Stimulated activated CD8-positive, alpha-beta memory T cell treated with anti-CD3 and anti-CD28 coated beads, Interleukin-2, amount 100 ng/mL, for 1 hour (primary cell): ENCODE measurements around the gene LDHD.
"Not testable (repeated sequence)": the region's sequence is repeated elsewhere in the genome, so short reads cannot be mapped to it uniquely, and the experiment has no call there.

Experiments used
- DNase-seq, 2 donors: peaks; one replicate each; pipeline ENCODE4 v3.0.0-alpha.2; 2020; ENCODE audit warnings: low read depth in 2 of 2

The LDHD gene

GRCh38 chr16:75099738-75100602 lies 16.6 kb downstream of the LDHD start:
- no peak for DNase-seq

GRCh38 chr16:75099075-75099667 lies 17.4 kb downstream of the LDHD start:
- no peak for DNase-seq

GRCh38 chr16:75097941-75098901 lies 18.4 kb downstream of the LDHD start:
- peak in 1 of 2 donors; percentile 28 for DNase-seq

DNA sequence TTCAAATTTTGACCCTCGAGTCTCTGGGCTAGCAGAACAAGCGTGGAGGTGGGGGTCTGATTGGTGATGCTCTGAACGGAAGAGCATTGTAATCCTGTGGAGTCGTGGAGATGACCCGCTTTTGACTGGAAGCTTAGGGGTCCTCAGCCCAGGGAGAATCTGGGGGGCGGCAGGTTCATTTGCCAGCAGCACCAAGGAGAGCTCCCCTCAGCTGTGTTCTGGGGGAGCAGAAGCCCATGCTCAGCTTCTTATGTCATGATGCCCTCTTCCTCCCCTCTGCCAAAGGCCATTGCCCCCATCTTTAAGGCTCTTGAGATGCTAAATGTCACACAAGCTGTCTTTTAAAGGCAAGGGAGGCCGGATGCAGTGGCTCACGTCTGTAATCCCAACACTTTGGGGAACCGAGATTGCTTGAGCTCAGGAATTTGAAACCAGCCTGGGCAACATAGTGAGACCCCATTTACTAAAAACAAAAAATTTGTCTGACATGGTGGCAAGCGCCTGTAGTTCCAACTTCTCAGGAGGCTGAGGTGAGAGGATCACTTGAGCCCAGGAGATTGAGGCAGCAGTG lies 19.3 kb downstream of the LDHD start:
- DNase-seq = no peak

GRCh38 chr16:75096656-75097055 lies 19.9 kb downstream of the LDHD start:
- DNase-seq = no peak

DNA sequence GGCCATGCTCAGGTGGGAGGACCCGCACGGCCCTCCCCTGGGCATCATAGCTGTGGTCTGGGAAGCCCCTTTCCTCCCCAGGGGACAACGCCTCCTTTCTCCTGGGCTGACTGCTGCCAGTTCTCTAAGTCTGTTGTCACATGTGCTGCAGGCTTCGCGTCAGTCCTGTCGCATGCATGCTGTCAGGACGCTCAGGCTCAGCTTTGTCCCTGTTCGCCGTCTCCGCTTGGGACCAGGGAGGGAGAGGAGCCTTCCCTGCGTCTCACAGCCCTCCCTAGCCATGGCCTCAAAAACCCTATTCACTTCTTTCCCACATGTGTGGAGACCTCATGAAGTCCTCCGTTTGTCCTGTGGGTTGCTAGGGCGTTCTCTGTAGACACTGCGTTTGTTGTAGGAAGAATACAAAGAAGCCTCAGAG lies 21.4 kb downstream of the LDHD start:
- DNase-seq = no peak

DNA sequence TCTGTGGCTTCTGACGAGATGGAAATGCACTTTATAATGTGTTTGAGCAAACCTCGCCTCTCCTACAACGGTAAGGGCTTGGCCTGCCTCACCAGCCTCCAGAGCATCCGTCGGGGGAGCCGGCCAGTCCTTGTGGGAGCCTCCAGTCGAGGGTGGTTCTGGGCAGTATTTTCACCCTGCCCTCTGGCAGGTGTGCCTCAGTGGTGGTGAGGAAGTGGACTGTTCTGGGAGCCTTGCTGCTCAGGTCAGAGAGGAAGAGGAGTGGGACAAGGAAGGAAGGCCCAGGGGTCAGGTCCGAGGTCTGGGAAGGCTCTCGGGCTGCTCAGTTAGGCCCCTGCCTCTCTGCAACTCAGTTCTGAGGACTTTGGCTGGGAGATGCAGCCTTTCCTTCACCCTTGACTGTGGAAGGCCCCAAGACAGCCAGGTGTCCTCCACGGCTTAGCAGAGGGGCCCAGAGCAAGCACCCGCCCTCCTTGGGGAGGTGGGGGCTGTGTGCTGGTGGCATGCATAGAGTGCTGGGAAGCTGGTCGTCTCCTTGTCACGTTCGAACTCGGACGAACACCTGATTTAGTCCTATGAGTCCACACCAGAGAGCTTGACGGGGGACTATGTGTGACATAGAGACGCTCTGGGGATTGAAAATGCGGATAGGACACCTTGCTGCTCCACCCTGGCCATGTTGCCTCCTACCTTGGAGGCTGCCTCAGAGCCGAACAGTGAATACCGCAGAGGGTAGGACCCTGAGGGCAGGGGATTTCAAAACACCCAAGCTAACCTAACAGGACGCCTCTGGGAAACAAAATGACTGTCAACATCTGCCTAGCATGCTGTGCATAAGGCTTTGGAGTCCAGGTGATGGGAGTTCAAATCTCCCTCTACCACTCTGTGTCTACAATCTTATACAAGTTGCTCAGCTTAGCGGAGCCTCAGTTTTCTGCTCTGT lies 22.7 kb downstream of the LDHD start:
- DNase-seq = no peak

GRCh38 chr16:75092777-75093176 lies 23.8 kb downstream of the LDHD start:
- DNase-seq = no peak

GRCh38 chr16:75091619-75092018 lies 25.0 kb downstream of the LDHD start:
- DNase-seq = not testable (repeated sequence)

DNA sequence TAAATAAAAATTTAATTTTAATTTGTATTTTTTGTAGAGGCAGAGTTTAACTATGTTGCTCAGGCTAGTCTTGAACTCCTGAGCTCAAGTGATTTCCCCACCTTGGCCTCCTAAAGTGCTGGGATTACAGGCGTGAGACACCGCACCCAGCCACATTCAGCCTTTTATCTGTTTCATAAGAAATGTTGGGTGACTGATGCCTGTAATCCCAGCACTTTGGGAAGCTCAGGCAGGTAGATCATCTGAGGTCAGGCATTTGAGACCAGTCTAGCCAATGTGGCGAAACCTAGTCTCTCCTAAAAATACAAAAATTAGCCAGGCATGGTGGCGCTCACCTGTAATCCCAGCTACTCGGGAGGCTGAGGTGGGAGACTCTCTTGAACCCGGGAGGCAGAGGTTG lies 25.7 kb downstream of the LDHD start:
- DNase-seq = not testable (repeated sequence)

DNA sequence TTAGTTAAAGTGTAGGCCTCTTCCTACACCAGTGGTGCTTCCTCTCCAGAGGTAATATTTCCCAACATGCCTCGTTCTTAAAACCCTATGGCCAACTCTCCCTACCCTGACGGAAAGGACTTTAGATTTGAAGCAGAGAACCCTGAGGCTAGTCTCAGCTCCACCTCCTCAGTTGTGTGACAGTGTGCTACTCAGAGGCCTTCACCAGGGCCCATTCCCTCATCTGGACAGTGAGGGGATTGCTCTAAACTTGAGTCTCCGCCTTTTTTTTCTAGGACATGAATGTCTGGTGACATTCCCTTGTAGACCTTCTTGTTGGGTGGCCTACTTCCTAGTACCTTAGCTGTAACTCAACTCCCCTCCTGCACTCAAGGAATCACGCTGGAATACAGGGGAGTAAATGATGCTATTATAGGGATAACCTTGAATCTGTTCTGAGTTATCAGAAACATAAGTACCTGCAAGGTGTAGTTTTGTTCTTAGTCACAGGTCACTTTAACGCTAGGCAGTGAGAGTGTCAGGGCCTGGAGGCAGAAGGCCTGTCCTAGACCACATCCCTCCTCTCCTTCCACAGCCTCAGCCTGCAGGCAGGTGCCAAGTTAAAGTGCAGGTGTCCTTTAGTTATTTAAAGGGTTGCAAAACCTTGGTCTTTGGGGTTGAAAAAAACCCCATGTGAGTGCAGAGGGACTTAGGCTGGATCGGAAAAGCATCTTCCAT lies 26.9 kb downstream of the LDHD start:
- DNase-seq = no peak

- DNase-seq = no peak
Observed at GRCh38 chr16:75088934-75089333, 27.6 kb downstream of the LDHD start.

DNA sequence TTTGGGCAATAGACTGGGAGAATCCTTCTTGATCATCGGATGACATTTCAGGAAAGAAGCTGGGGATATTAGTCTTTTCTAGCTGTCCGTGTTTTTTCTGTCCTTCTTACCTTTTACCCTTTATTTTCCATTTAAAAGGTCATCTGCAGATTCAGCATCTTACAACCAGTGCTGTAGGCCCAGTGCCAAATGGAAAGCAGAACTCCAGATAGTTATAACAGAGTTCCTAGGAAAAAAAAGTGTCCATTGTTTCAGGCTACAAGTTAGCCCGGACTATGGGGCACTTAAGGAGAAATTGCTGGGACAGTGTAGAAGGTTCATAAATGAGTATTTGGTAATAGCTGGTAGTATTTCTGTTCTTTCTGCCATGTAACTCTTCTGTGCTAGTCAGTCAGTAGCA lies 28.4 kb downstream of the LDHD start:
- no peak for DNase-seq

GRCh38 chr16:75087375-75087979 lies 29.1 kb downstream of the LDHD start:
- no peak for DNase-seq

DNA sequence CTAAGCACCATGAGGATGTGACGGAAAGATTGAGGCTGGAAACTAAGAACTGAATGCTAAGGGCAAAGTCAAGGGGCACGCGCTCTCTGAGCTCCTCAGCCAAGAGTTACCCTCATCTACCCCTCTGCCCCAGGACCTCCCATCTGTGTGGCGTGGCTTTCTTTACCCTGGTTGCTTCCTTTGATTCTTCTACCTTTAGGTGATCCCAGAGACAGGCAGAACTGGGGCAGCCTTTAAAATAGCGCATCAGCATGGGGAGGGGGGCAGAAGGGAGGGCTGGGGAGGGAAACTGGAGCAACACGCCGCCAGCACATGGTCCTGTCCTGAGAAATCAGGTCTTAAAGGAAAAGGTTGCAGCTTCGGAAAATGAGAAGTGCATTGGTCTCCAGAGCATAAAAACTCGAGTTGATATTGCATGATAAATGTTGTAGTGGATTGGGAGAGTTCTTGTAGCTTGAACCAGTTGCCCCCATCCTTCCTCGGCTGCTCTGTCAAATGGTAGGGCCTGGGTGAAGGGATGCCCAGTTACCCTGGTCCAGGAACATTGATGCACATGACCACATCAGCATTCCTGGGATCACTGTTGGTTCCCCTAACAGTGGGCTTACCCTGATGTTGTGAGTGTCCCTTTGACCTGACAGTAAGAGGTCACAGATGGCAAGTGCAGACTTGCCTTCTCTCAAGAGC lies 29.7 kb downstream of the LDHD start:
- DNase-seq = no peak

DNA sequence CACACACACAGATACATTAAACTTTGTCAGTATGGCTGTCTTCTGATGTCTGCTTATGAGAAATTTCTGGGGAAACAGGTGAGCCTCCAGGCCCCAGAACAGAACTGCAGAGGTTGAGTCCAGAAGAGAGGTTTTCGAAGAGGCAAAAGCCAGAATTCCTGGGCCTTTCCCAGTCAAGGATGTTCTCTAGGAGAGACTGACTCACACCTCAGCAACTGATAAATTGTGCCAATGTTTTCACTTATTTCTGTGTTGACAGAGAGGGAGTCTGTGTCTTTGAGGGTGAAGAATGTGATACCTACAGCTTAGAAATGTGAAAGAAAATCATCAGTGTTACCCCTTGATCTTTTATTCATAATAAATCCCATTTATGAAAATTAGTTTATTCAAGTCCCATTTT lies 30.3 kb downstream of the LDHD start:
- no peak for DNase-seq

GRCh38 chr16:75085556-75085955 lies 31.0 kb downstream of the LDHD start:
- DNase-seq = no peak

DNA sequence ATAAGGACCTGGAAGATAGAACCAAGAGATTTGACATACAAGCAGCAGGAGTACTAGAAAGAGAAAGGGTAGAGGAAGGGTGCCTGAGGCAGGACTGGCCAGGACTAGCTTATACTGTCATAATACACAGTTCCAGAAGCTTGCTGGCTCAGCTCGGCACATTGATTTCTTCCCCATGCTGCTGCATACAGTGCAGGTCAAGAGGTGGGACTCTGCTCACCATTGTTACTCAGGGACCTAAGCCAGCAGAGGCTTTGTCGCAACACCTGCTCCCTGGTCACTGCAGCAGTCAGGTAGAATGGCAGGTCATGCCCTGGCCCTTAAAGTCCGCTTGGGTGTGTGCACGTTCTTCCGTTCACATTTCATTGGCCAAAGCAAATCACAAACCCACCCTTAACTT lies 32.8 kb downstream of the LDHD start:
- DNase-seq = no peak
